HCT116 (cell line): ENCODE data around the gene STRN. TPM values are rescaled to one million over a fixed set of nuclear protein-coding genes. Genes with fewer than 3 reads are reported as not detected.

ENCODE experiments used
- ATAC-seq: fragments of 200-7000 bp; cut with Tn5 transposase; 2 replicates; pipeline ENCODE4 v1.9.1; 2020; ENCODE audit warnings: mild to moderate bottlenecking, moderate library complexity
- BruUV-seq: library from RNA; stranded (reverse); fragments of 400-500 nt; replicated peaks from 2 replicates; lab custom pipeline; 2021; lab: Mats Ljungman, UMichigan
- CTCF ChIA-PET: fragments of 300-600 bp; sonication (Branson Sonifier 250); formaldehyde crosslinking; loops from one replicate; lab custom pipeline; 2021; ENCODE audit warnings: antibody characterized with exemption; lab: Charles Lee
- POLR2A ChIA-PET: fragments of 300-600, 350-600 bp; sonication (Branson Sonifier 250); formaldehyde crosslinking; loops from one replicate; lab custom pipeline; 2021; ENCODE audit warnings: antibody characterized with exemption; lab: Charles Lee
- RAD21 ChIA-PET, 2 experiments: fragments of 300-600 bp; sonication (Branson Sonifier 250); formaldehyde crosslinking; loops; one replicate each; lab custom pipeline; 2023; ENCODE audit warnings: low total read pairs in 2 of 2; ENCODE audit not compliant: uncharacterized antibody in 2 of 2, unreplicated experiment in 2 of 2, low non-redundant PET in 1 of 2; lab: Charles Lee
- DNase-seq: peaks from one replicate; pipeline ENCODE4 v3.0.0-alpha.2; 2010; ENCODE audit warnings: low read depth, low spot score
- H2AFZ ChIP-seq: fragments of 200-600 bp; shearing (Covaris generic), sonication (generic); 2 replicates; pipeline ENCODE4 v1.6.1; 2017; ENCODE audit warnings: low read depth, mixed run types, mixed read lengths, antibody characterized with exemption, low read length; ENCODE audit not compliant: poor library complexity, severe bottlenecking
- H3K27ac ChIP-seq: 2 replicates; pipeline ENCODE4 v1.5.1; 2012; ENCODE audit warnings: low read depth, low read length
- H3K27me3 ChIP-seq: fragments of 200-600 bp; sonication (generic); 2 replicates; pipeline ENCODE4 v1.6.1; 2016; ENCODE audit warnings: mixed run types, low read length, mixed read lengths; ENCODE audit not compliant: insufficient read depth
- H3K36me3 ChIP-seq, 2 experiments: fragments of 200-500 bp in 1 of 2; fragments of 200-600 bp in 1 of 2; sonication (Bioruptor generic) in 1 of 2; sonication (generic) in 1 of 2; 2 replicates each; pipeline versions ENCODE4 v1.5.1 to v1.6.1; 2014 to 2016; ENCODE audit warnings: low read length in 2 of 2, inconsistent platforms in 1 of 2, mixed read lengths in 1 of 2, mixed run types in 1 of 2; ENCODE audit not compliant: insufficient read depth in 2 of 2, control insufficient read depth in 1 of 2
- H3K4me1 ChIP-seq, 2 experiments: fragments of 200-600 bp in 1 of 2; sonication (generic) in 1 of 2; 2 replicates each; pipeline versions ENCODE4 v1.5.1 to v1.6.1; 2012 to 2017; ENCODE audit warnings: low read length in 2 of 2, inconsistent platforms in 1 of 2, mild to moderate bottlenecking in 1 of 2, mixed read lengths in 1 of 2, mixed run types in 1 of 2, moderate library complexity in 1 of 2; ENCODE audit not compliant: insufficient read depth in 2 of 2, control insufficient read depth in 1 of 2
- H3K4me2 ChIP-seq: fragments of 200-600 bp; sonication (generic); 2 replicates; pipeline ENCODE4 v1.6.1; 2017; ENCODE audit warnings: mixed run types, low read length, mixed read lengths
- H3K4me3 ChIP-seq, 2 experiments: fragments of 200-600 bp in 1 of 2; sonication (generic) in 1 of 2; replicated peaks in 1 of 2; 2 replicates each; pipeline ENCODE4 v1.5.1; 2011 to 2016; ENCODE audit warnings: low read length in 2 of 2, control low read depth in 1 of 2, low read depth in 1 of 2, mild to moderate bottlenecking in 1 of 2, mixed read lengths in 1 of 2, mixed run types in 1 of 2
- H3K79me2 ChIP-seq: fragments of 200-600 bp; sonication (generic); 2 replicates; pipeline ENCODE4 v1.6.1; 2017; ENCODE audit warnings: mild to moderate bottlenecking, mixed run types, low read length, moderate library complexity, mixed read lengths; ENCODE audit not compliant: insufficient read depth
- H3K9ac ChIP-seq: fragments of 200-600 bp; sonication (generic); 2 replicates; pipeline ENCODE4 v1.6.1; 2016; ENCODE audit warnings: low read length, mixed read lengths
- H3K9me2 ChIP-seq: fragments of 200-600 bp; sonication (generic), shearing (Covaris generic); 2 replicates; pipeline ENCODE4 v1.6.1; 2017; ENCODE audit warnings: mixed run types, mild to moderate bottlenecking, moderate library complexity; ENCODE audit not compliant: insufficient read depth
- H3K9me3 ChIP-seq, 2 experiments: fragments of 200-500 bp in 1 of 2; fragments of 200-600 bp in 1 of 2; sonication (Bioruptor generic) in 1 of 2; sonication (generic) in 1 of 2; 2 replicates each; pipeline ENCODE4 v1.6.1; 2014 to 2017; ENCODE audit warnings: low read length in 2 of 2, mixed read lengths in 2 of 2, inconsistent platforms in 1 of 2, low read depth in 1 of 2, mild to moderate bottlenecking in 1 of 2, mixed run types in 1 of 2, moderate library complexity in 1 of 2; ENCODE audit not compliant: control insufficient read depth in 1 of 2, insufficient read depth in 1 of 2
- H4K20me1 ChIP-seq: fragments of 200-600 bp; sonication (generic), shearing (Covaris generic); 2 replicates; pipeline ENCODE4 v1.6.1; 2017; ENCODE audit warnings: mixed run types, mild to moderate bottlenecking, moderate library complexity; ENCODE audit not compliant: insufficient read depth
- CBX3 ChIP-seq: IDR thresholded peaks from 2 replicates; pipeline ENCODE4 v1.6.1; 2012; ENCODE audit warnings: low read depth
- CTCF ChIP-seq, 3 experiments: fragments of 200-600 bp in 1 of 3; sonication (generic) in 1 of 3; IDR thresholded peaks in 2 of 3; conservative IDR thresholded peaks in 1 of 3; 2 replicates each; pipeline ENCODE4 v1.5.1; 2012 to 2017; ENCODE audit warnings: low read depth in 2 of 3, low read length in 2 of 3, antibody characterized with exemption in 1 of 3, borderline replicate concordance in 1 of 3, control low read depth in 1 of 3, mild to moderate bottlenecking in 1 of 3, mixed read lengths in 1 of 3, mixed run types in 1 of 3, moderate library complexity in 1 of 3; ENCODE audit not compliant: insufficient read depth in 1 of 3
- EGR1 ChIP-seq: IDR thresholded peaks from 2 replicates; pipeline ENCODE4 v1.6.1; 2012; ENCODE audit warnings: low read depth
- ELF1 ChIP-seq: IDR thresholded peaks from 2 replicates; pipeline ENCODE4 v1.6.1; 2012; ENCODE audit warnings: low read depth, borderline replicate concordance
- JUND ChIP-seq: IDR thresholded peaks from 2 replicates; pipeline ENCODE4 v1.6.1; 2012
- MAX ChIP-seq: IDR thresholded peaks from 2 replicates; pipeline ENCODE4 v1.6.1; 2012
- RAD21 ChIP-seq: IDR thresholded peaks from 2 replicates; pipeline ENCODE4 v1.6.1; 2012; ENCODE audit warnings: low read depth, mild to moderate bottlenecking
- SIN3A ChIP-seq: IDR thresholded peaks from 2 replicates; pipeline ENCODE4 v1.6.1; 2012; ENCODE audit warnings: low read depth
- SRF ChIP-seq: IDR thresholded peaks from 2 replicates; pipeline ENCODE4 v1.6.1; 2012; ENCODE audit warnings: low read depth
- TCF7L2 ChIP-seq: IDR thresholded peaks from 2 replicates; pipeline ENCODE4 v1.7.0; 2011; ENCODE audit warnings: borderline replicate concordance, inconsistent platforms; ENCODE audit not compliant: insufficient read depth, insufficient read length; ENCODE audit errors: extremely low read depth
- YY1 ChIP-seq: IDR thresholded peaks from 2 replicates; pipeline ENCODE4 v1.6.1; 2011; ENCODE audit warnings: low read length, low read depth, moderate library complexity, mild to moderate bottlenecking; ENCODE audit not compliant: insufficient replicate concordance; ENCODE audit errors: extremely low read depth
- ZFX ChIP-seq: fragments of 450-650 bp; IDR thresholded peaks from 2 replicates; pipeline ENCODE4 v1.6.1; 2017
- intact Hi-C: fragments of 100-400 bp; cut with micrococcal nuclease; formaldehyde crosslinking; loops from 2 replicates; pipeline ENCODE4 v1.10.0; 2022
- total RNA-seq: library from RNA; stranded (reverse); gene quantifications from one replicate; pipeline ENCODE4 v1.2.1, GENCODE V29; 2021; ENCODE audit not compliant: unreplicated experiment

STRN gene
- total RNA-seq, 1 experiment from 2014 or later, result 26.4 TPM

DNA sequence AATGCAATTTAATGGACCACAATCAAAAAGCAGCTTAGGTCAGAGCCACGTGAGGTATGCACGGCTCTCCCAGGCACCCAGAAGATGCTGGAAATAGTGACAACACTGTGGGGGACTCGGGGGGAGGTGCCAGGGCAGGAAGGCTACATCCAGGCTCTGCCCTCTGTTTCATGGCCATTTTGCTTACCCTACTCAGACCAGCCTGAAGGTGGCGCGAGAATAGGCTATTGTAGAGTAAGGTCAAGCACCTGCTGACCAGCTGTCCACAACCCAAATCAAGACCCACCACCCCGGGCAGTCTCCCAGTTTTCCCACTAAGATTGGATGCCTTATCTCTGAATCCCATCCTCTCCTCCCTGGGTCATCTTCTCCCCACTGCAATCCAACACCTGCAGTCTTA is 154.1 kb downstream of the STRN start:
- peak; percentile 22 for DNase-seq
- CTCF ChIA-PET, result interaction anchor here (0.8 kb wide), 1 partner anchor 9 kb away, joined by 5 read pairs; no protein-coding TSS in a partner anchor
- POLR2A ChIA-PET, result no interaction called here

More for the DNA sequence above, 154.1 kb downstream of the STRN start:
- Histone ChIP-seq H3K9ac (no peak overlapping the region), H4K20me1 (no peaks in the 10 kb centered on the region), H3K79me2 (no peaks in the 10 kb centered on the region), H3K4me1 (no peaks in the 10 kb centered on the region), H3K27me3 (no peaks in the 10 kb centered on the region), H2AFZ (no peak overlapping the region), H3K36me3 (no peaks in the 10 kb centered on the region), H3K27ac (no peak overlapping the region), H3K4me2 (no peak overlapping the region), H3K4me3 (no peak overlapping the region), H3K9me2 (no peaks in the 10 kb centered on the region), H3K9me3 (no peaks in the 10 kb centered on the region)
- intact Hi-C loops, result no loop called here
- BruUV-seq, result no TSS peak
- ATAC-seq, result peak; percentile 97
- TF ChIP-seq CBX3 (no peak), CTCF (IDR thresholded peaks at IDR 0.05 in 2 of 3, conservative IDR thresholded peaks at IDR 0.05 in 1 of 3; ENCODE audit: borderline replicate concordance in 1 of 3, insufficient read depth in 1 of 3, low read depth in 2 of 3, low read length in 2 of 3) (peak in 2 of 3 experiments; percentile 61 to 71; a peak in 4 of 6 replicates), TCF7L2 (no peak), RAD21 (peak; percentile 42), ELF1 (no peak), MAX (no peak), EGR1 (no peak), YY1 (no peak), SRF (no peak), ZFX (no peak), SIN3A (no peak), JUND (no peak)
- RAD21 ChIA-PET, result no interaction called here
